Activated CD4-positive, CD25-positive, alpha-beta regulatory T cell treated with anti-CD3 and anti-CD28 coated beads, Interleukin-2, amount 50 U/mL, for 16 hours (primary cell): ENCODE results near the gene CCBE1.
"Not testable (repeated sequence)": the region's sequence is repeated elsewhere in the genome, so short reads cannot be mapped to it uniquely, and the experiment has no call there.

Experiments
- DNase-seq: peaks from one replicate; pipeline ENCODE4 v3.0.0-alpha.2; 2020; ENCODE audit warnings: low read depth, low spot score

Gene CCBE1

GRCh38 chr18:59681521-59682004 is 15.7 kb downstream of the CCBE1 start:
- no peak for DNase-seq

- no peak for DNase-seq
Observed at GRCh38 chr18:59681051-59681450, 16.2 kb downstream of the CCBE1 start.

- no peak for DNase-seq
Observed at GRCh38 chr18:59675346-59675745, 21.9 kb downstream of the CCBE1 start.

GRCh38 chr18:59674903-59675270 is 22.3 kb downstream of the CCBE1 start:
- no peak for DNase-seq

GRCh38 chr18:59674186-59674902 is 22.9 kb downstream of the CCBE1 start:
- no peak for DNase-seq

GRCh38 chr18:59672235-59672711 is 24.9 kb downstream of the CCBE1 start:
- no peak for DNase-seq

- no peak for DNase-seq
Observed at GRCh38 chr18:59671551-59671950, 25.7 kb downstream of the CCBE1 start.

GRCh38 chr18:59669872-59670657 is 27.2 kb downstream of the CCBE1 start:
- DNase-seq: no peak

- DNase-seq: no peak
Observed at GRCh38 chr18:59667488-59667887, 29.7 kb downstream of the CCBE1 start.

- DNase-seq: not testable (repeated sequence)
Observed at GRCh38 chr18:59666007-59666402, 31.2 kb downstream of the CCBE1 start.

- no peak for DNase-seq
Observed at GRCh38 chr18:59665057-59666006, 31.9 kb downstream of the CCBE1 start.

- no peak for DNase-seq
Observed at GRCh38 chr18:59664329-59664728, 32.9 kb downstream of the CCBE1 start.

GRCh38 chr18:59663096-59663495 is 34.1 kb downstream of the CCBE1 start:
- no peak for DNase-seq

- no peak for DNase-seq
Observed at GRCh38 chr18:59661891-59662701, 35.1 kb downstream of the CCBE1 start.

GRCh38 chr18:59660786-59661743 is 36.2 kb downstream of the CCBE1 start:
- no peak for DNase-seq

GRCh38 chr18:59660366-59660765 is 36.9 kb downstream of the CCBE1 start:
- no peak for DNase-seq

- no peak for DNase-seq
Observed at GRCh38 chr18:59659508-59660170, 37.6 kb downstream of the CCBE1 start.

- no peak for DNase-seq
Observed at GRCh38 chr18:59658941-59659340, 38.3 kb downstream of the CCBE1 start.

- DNase-seq: no peak
Observed at GRCh38 chr18:59657012-59657411, 40.2 kb downstream of the CCBE1 start.
